Spleen (tissue), 11 donors: ENCODE data around the gene PRRG1. TPM values are rescaled to one million over a fixed set of nuclear protein-coding genes. Genes with fewer than 3 reads are reported as not detected.

Source experiments
- DNase-seq: peaks from one replicate; pipeline ENCODE4 v3.0.0-alpha.2; 2020
- H3K27ac ChIP-seq, 8 donors: fragments of 200-600 bp; sonication (generic) in 7 of 8; 1 replicate in 4 of 8; 2 replicates in 4 of 8; pipeline versions ENCODE4 v1.5.0 to v1.8.0; 2016 to 2021; ENCODE audit warnings: inconsistent platforms in 4 of 8, mild to moderate bottlenecking in 4 of 8, moderate library complexity in 1 of 8
- H3K27me3 ChIP-seq, 7 donors: fragments of 200-600 bp; sonication (generic) in 6 of 7; replicated peaks in 1 of 7; 1 replicate in 4 of 7; 2 replicates in 3 of 7; pipeline versions ENCODE4 v1.5.0 to v1.8.0; 2016 to 2021; ENCODE audit warnings: inconsistent platforms in 3 of 7, mild to moderate bottlenecking in 1 of 7
- H3K36me3 ChIP-seq, 6 donors: fragments of 200-600 bp; sonication (generic) in 5 of 6; 1 replicate in 4 of 6; 2 replicates in 2 of 6; pipeline versions ENCODE4 v1.5.0 to v1.8.0; 2016 to 2021; ENCODE audit warnings: inconsistent platforms in 2 of 6
- H3K4me1 ChIP-seq, 6 donors: fragments of 200-600 bp; sonication (generic) in 5 of 6; 1 replicate in 3 of 6; 2 replicates in 3 of 6; pipeline versions ENCODE4 v1.5.0 to v1.8.0; 2016 to 2021; ENCODE audit warnings: inconsistent platforms in 3 of 6
- H3K4me3 ChIP-seq, 8 donors: fragments of 200-600 bp; sonication (generic) in 7 of 8; 1 replicate in 4 of 8; 2 replicates in 4 of 8; pipeline versions ENCODE4 v1.5.0 to v1.8.0; 2016 to 2021; ENCODE audit warnings: inconsistent platforms in 4 of 8, mild to moderate bottlenecking in 4 of 8, moderate library complexity in 2 of 8
- H3K9me3 ChIP-seq, 8 donors: fragments of 200-600 bp; sonication (generic) in 7 of 8; 1 replicate in 4 of 8; 2 replicates in 4 of 8; pipeline versions ENCODE4 v1.5.0 to v1.8.0; 2016 to 2021; ENCODE audit warnings: inconsistent platforms in 4 of 8
- CTCF ChIP-seq, 11 experiments: fragments of 200-600 bp in 7 of 11; fragments of 450-650 bp in 4 of 11; sonication (generic) in 4 of 11; IDR thresholded peaks in 8 of 11; conservative IDR thresholded peaks in 3 of 11; 1 replicate in 7 of 11; 2 replicates in 4 of 11; pipeline versions ENCODE4 v1.4.0 to v1.8.0; 2016 to 2021; ENCODE audit warnings: antibody characterized with exemption in 11 of 11, inconsistent platforms in 4 of 11, mild to moderate bottlenecking in 1 of 11
- POLR2A ChIP-seq, 3 donors: fragments of 450-650 bp; IDR thresholded peaks; one replicate each; pipeline ENCODE4 v1.5.1; 2017; ENCODE audit warnings: antibody characterized with exemption in 3 of 3, mild to moderate bottlenecking in 1 of 3
- POLR2AphosphoS5 ChIP-seq, 3 donors: sonication (generic); formaldehyde crosslinking; IDR thresholded peaks; one replicate each; pipeline ENCODE4 v1.5.1; 2017; ENCODE audit warnings: antibody characterized with exemption in 3 of 3
- WGBS, 5 donors: extraction: QIAGEN DNeasy Blood & Tissue Kit in 3 of 5; methylation state at CpG; one replicate each; pipeline versions ENCODE4 v1.1.5 to v1.1.7; 2013 to 2018; 5-methylcytosine and 5-hydroxymethylcytosine counted together
- intact Hi-C: fragments of 100-400 bp; cut with DNase I; formaldehyde crosslinking; loops from one replicate; pipeline ENCODE4 v1.15.0; 2023; ENCODE audit warnings: low total_unique reads
- polyA plus RNA-seq, 3 donors: library from polyadenylated mRNA; stranded (reverse); fragments of 200-250 nt; gene quantifications; one replicate each; pipeline ENCODE4 v1.2.1, GENCODE V29; 2013
- total RNA-seq, 7 donors: library from RNA; depleted of rRNA in 3 of 7; stranded (reverse); fragments of >200 nt in 3 of 7; fragmentation: NEBNext Ultra II Directional in 4 of 7; extraction: Animal tissue kit (Norgen Biotek cat#: 25700) in 4 of 7; gene quantifications; one replicate each; pipeline versions ENCODE4 v1.1.0 to v1.2.1, GENCODE V29; 2016 to 2021
- donor health status: healthy with polysubstance abuse.
- donor health status: DM: no; HTN: no; CAD: no; lungs with moderate emphysema.
- donor health status: DM: no; HTN: no; CAD: no.
- donor health status: Bipolar disorder and iron deficiency.
- donor health status: healthy.
- donor health status: DM: no; HTN: no; CAD: no.
- donor health status: DM: yes; HTN: yes; CAD: no.

Gene PRRG1
- total and polyA plus RNA-seq, 10 donors = 0.41 to 12.0 (median 5.6) TPM

DNA sequence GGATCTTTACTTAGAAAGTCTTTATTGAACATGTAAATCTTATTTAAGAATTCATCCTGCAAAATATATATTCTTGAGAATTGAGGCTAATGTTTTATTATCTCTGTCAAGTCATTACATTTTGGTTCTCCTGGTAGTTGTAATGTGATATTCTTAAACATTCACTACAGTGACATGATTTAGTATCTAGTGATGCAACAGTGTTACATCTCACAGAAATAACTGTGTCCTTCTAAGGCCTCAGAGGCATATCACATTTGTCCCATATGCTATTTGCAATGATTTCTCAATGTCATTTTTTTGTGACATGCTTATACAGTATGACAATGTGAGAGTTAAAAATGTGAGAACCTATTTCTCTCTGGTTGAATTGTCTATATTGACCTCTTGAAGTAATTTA is 34.1 kb downstream of the PRRG1 start:
- DNase-seq = no peak
- peaks cover 0 to 2% (median 0%) of the 10 kb centered on the region in 8 donors for H3K9me3 ChIP-seq
- no peaks in the 10 kb centered on the region for H3K36me3 ChIP-seq
- H3K27ac ChIP-seq = no peak overlapping the region
- no peak overlapping the region for H3K4me3 ChIP-seq
- TF ChIP-seq POLR2A (IDR thresholded peaks at IDR 0.05) = no peak
- no peak for TF ChIP-seq CTCF (IDR thresholded peaks at IDR 0.05 in 8 of 11, conservative IDR thresholded peaks at IDR 0.05 in 3 of 11)
- TF ChIP-seq POLR2AphosphoS5 (IDR thresholded peaks at IDR 0.05) = no peak
- intact Hi-C loops = no loop called here
- no peaks in the 10 kb centered on the region for H3K27me3 ChIP-seq
- H3K4me1 ChIP-seq = no peaks in the 10 kb centered on the region

- Histone ChIP-seq H3K4me3 (no peak overlapping the region), H3K9me3 (peaks cover 0 to 4% (median 0%) of the 10 kb centered on the region in 8 donors), H3K36me3 (no peaks in the 10 kb centered on the region), H3K27ac (no peak overlapping the region), H3K27me3 (peaks cover 0 to 2% (median 0%) of the 10 kb centered on the region in 7 donors), H3K4me1 (no peaks in the 10 kb centered on the region)
- DNase-seq = no peak
- 91 to 100% (median 97%) methylated on average over 3 to 4 of the region's 4 CpGs; no CpG with 5 or more reads in 1 of the 5 donors for WGBS, 5 donors
- TF ChIP-seq POLR2AphosphoS5 (IDR thresholded peaks at IDR 0.05) = no peak
- no peak for TF ChIP-seq POLR2A (IDR thresholded peaks at IDR 0.05)
- no peak for TF ChIP-seq CTCF (IDR thresholded peaks at IDR 0.05 in 8 of 11, conservative IDR thresholded peaks at IDR 0.05 in 3 of 11)
- intact Hi-C loops = no loop called here
These were observed 39.2 kb downstream of the PRRG1 start for GRCh38 chrX:37388413-37388812.

DNA sequence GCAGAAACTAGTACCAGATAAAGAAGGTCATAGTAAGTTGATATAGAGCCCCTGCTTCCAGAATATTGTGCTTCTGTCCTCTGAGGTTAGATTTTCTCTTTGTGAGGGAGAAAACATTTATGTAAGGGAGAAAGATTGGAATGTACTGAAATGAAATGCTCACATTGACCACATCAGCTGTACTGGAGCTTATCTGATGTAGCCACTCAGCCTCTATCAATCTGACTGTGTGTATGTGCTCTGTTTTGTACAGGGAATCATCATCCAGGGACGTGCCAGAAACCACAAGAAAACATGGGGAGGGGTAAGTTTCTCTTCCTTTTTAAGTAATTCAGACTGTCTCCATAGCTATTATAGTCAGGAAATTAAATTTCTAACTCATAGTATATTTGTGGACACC is 56.8 kb downstream of the PRRG1 start:
- peaks cover 0 to 5% (median 0%) of the 10 kb centered on the region in 8 donors for H3K9me3 ChIP-seq
- no peaks in the 10 kb centered on the region for H3K27me3 ChIP-seq
- no peaks in the 10 kb centered on the region for H3K4me1 ChIP-seq
- DNase-seq = no peak
- H3K27ac ChIP-seq = peak overlapping the region in 1 of 8 donors; percentile 5
- intact Hi-C loops = no loop called here
- H3K36me3 ChIP-seq = no peaks in the 10 kb centered on the region
- TF ChIP-seq CTCF (IDR thresholded peaks at IDR 0.05 in 8 of 11, conservative IDR thresholded peaks at IDR 0.05 in 3 of 11) = no peak
- WGBS, 5 donors = 4 to 18% (median 13%) methylated on average over 1 of the region's 1 CpG
- H3K4me3 ChIP-seq = no peak overlapping the region

- no peaks in the 10 kb centered on the region for H3K4me1 ChIP-seq
- H3K27me3 ChIP-seq = no peaks in the 10 kb centered on the region
- no peaks in the 10 kb centered on the region for H3K36me3 ChIP-seq
- H3K4me3 ChIP-seq = no peak overlapping the region
- DNase-seq = no peak
- H3K9me3 ChIP-seq = no peaks in the 10 kb centered on the region
- no peak for TF ChIP-seq POLR2AphosphoS5 (IDR thresholded peaks at IDR 0.05)
- intact Hi-C loops = no loop called here
- 71 to 93% (median 91%) methylated on average over 4 of the region's 4 CpGs for WGBS, 5 donors
- no peak overlapping the region for H3K27ac ChIP-seq
These were observed 58.6 kb downstream of the PRRG1 start for GRCh38 chrX:37407736-37408135.

DNA sequence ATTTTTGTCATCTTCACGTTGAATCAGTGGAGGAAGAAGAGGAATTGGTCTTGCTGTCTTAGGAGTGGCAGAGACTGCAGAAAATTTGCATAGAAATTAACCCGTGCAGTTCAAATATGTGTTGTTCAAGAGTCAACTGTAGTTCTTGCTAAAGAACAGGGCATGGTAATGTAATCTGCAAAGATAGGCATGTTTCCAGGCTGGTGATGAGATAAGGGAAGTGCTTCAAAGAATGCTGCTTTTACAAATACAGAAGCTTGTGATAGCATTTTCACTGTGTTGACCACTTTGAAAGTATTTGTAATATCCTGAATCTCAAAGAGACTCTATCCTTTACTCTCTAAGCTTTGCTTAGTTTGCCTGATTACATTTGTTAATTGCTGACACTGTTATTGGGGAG is 60.1 kb downstream of the PRRG1 start:
- intact Hi-C loops = no loop called here
- no peak overlapping the region for H3K27ac ChIP-seq
- DNase-seq = no peak
- no peaks in the 10 kb centered on the region for H3K27me3 ChIP-seq
- H3K4me1 ChIP-seq = no peaks in the 10 kb centered on the region
- no peaks in the 10 kb centered on the region for H3K36me3 ChIP-seq
- TF ChIP-seq CTCF (IDR thresholded peaks at IDR 0.05 in 8 of 11, conservative IDR thresholded peaks at IDR 0.05 in 3 of 11) (no peak), POLR2A (IDR thresholded peaks at IDR 0.05) (no peak), POLR2AphosphoS5 (IDR thresholded peaks at IDR 0.05) (no peak)
- H3K4me3 ChIP-seq = no peak overlapping the region
- WGBS, 5 donors = 46 to 78% (median 70%) methylated on average over 2 of the region's 2 CpGs
- H3K9me3 ChIP-seq = no peaks in the 10 kb centered on the region
